HG03571 (cell line): ENCODE measurements around the gene SRBD1.

Source experiments
- ATAC-seq: cut with Tn5 transposase; IDR thresholded peaks from one replicate; pipeline ENCODE4 v1.9.1; 2021; ENCODE audit not compliant: unreplicated experiment

Gene SRBD1

GRCh38 chr2:45477546-45477945 lies 133.5 kb downstream of the SRBD1 start:
- ATAC-seq = no peak

GRCh38 chr2:45470531-45470930 lies 140.5 kb downstream of the SRBD1 start:
- no peak for ATAC-seq

DNA sequence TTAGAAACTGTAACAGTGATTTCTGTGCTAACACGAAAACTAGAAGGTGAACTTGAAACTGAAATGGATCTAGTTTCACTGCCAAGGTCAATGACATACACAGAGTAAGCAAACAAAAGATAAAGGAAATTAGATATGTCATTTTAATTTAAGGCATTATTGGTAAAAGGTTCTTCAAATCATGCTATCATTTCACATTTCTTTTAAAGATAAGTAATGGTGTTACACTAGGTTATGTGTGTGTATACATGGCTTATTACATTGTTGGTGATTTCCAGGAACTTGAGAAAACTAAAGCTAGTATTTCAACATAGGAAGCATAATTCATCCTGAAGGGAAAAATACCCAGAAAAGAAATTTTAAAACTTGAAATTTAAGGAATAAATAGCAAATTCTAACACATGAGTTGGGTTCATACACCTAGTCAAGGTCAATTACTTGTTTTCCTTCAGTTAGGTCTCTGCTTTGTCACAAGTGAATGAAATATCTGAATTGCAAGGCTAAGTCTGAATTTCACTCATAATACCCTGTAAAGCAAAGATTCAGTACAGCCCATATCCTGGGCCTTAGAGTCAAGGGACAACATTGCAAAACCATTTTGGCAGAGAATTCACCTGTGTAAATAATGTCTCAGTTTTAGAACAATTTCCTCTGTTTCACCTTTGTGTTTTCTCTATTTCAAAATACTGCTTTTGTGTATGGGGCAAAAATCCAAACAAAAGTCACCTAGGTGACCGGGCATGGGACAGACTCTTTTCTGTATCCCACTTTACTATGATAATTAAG lies 141.6 kb downstream of the SRBD1 start:
- no peak for ATAC-seq

DNA sequence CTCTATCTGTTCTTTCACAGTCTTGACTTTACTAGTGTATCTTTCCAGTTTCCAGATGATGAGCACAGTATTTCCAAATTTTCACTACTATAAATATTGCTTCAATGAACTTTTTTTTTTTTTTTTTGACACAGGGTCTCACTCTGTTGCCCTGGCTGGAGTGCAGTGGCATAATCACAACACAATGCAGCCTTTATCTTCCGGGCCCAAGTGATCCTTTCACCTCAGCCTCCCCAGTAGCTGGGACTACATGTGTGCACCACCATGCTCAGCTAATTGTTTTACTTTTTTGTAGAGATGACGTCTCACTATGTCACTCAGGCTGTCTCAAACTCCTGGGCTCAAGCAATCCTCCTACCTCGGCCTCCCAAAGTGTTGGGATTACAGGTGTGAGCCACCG lies 142.8 kb downstream of the SRBD1 start:
- ATAC-seq = no peak

- ATAC-seq = no peak
Observed at GRCh38 chr2:45466053-45466452, 145.0 kb downstream of the SRBD1 start.

- ATAC-seq = no peak
Observed at GRCh38 chr2:45460825-45461224, 150.2 kb downstream of the SRBD1 start.

DNA sequence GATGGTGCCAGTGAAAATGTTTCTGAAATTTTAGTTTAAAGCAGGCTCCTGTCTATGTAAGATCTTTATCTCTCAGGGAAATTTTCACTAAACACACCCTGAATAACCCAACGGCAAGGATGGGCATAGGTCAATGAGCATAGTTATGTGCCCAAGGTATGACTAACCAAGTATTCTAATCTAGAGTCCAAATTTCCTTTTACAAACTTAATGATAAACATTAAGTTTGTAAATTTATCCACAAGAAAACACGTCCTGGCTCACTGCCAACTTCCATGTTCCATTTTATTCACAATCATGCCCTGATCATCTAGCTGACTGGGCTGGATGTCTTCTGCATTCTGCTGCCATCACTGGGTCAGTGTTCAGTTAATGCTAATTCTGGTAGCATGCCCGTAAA lies 151.2 kb downstream of the SRBD1 start:
- ATAC-seq = no peak

- ATAC-seq = no peak
Observed at GRCh38 chr2:45458909-45459563, 152.0 kb downstream of the SRBD1 start.

DNA sequence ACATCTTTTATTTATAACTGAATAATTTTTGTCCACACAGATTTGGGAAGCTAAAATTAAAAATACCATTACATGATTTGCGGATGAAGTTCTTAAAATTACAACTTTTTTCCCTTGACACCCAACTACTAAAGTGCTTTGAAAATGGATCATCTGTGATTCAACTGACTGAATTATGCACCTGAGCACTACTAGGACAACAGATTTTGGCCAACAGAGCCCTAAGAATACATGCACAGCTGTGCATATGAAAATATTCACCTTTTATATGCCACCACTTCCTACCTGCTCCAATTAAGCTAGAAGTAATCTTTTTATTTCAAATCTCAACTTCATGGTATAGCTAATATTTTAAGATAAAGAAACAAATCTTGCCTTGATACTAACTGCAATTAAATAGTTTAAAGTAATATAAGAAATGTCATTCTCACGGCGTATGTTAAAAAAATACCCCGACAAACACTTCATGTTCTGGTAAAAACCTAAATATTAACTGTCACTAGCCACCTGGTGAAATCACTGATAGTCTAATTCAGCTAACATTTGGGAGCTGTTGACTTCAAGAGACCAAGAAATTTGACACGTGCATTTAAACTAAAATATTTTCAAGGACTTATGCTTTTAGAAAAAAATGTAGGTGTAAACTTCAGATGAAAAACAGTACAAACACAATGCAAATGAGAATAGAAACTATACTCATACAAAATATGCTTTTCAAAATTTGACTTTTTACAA lies 153.7 kb downstream of the SRBD1 start:
- ATAC-seq = no peak

- ATAC-seq = no peak
Observed at GRCh38 chr2:45452866-45453265, 158.2 kb downstream of the SRBD1 start.

- no peak for ATAC-seq
Observed at GRCh38 chr2:45450634-45451033, 160.4 kb downstream of the SRBD1 start.

GRCh38 chr2:45448217-45448616 lies 162.8 kb downstream of the SRBD1 start:
- ATAC-seq = no peak

DNA sequence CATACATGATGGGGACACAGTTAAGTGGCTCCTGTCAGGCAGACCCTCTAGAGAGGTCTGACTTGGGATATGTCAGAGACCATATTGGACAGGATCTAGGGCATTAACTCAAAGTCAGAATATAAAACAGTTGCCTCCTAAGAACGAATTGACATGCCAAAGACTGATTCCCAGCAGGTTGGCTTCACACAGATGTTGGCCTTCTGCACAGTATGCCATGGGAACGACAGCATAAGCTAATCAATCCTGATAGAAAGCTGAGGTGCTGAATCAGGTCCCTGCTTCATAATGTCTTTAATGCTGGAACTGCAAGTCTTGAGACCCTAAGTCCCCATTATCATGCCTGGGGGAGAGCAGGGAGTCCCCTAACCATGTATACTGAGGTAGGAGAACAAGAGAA lies 165.1 kb downstream of the SRBD1 start:
- ATAC-seq = no peak

- no peak for ATAC-seq
Observed at GRCh38 chr2:45445037-45445436, 166.0 kb downstream of the SRBD1 start.

- ATAC-seq = no peak
Observed at GRCh38 chr2:45443012-45443411, 168.1 kb downstream of the SRBD1 start.

GRCh38 chr2:45442026-45442425 lies 169.0 kb downstream of the SRBD1 start:
- no peak for ATAC-seq

- no peak for ATAC-seq
Observed at GRCh38 chr2:45441571-45441970, 169.5 kb downstream of the SRBD1 start.

- peak; percentile 61 for ATAC-seq
Observed at GRCh38 chr2:45439788-45440773, 171.0 kb downstream of the SRBD1 start.

DNA sequence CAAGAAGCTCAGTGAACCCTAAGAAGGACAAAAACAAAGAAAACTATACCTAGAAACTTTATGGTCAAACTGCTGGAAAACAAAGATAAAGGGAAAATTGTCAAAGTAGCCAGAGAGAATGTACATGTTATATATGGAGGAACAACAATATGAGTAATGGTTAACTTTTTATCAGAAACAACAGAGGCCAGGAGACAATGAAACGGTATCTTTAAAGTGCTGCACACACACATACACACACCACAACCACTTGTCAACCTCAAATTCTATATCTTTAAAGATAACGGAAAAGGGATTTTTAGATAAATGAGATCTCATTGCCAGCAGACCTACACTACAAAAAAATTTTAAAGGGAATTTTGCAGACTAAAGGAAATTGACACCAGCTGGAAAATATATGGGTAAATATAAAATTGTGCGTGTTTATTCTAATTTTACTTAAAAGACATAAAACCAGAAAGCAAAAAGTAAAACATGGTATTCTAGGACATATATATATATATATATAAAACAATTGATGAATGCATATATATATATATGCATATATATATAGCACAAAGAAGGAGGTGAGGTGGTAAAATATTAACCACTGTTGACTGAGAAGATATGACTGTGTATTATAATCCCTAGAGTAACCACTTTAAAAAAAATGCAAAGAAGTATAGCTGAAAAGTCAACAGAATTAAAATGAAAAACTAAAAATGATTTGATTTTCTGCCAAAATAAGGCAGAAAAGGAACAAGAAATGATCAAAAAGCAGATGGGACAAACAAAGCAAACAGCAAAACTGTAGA lies 172.0 kb downstream of the SRBD1 start:
- no peak for ATAC-seq

DNA sequence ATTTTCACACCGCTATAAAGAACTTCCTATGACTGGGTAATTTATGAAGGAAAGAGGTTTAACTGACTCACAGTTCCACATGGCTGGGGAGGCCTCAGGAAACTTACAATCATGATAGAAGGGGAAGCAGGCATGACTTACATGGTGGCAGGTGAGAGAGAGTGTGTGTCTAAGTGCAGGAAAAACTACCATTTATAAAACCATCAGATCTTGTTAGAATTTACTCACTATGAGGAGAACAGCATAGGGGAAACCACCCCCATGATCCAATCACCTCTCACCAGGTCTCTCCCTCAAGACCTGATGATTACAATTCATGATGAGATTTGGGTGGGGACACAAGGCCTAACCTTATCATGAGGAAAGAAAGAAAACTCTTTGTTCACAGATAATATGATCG lies 174.6 kb downstream of the SRBD1 start:
- no peak for ATAC-seq
